Neuronal stem cell (in vitro differentiated cells): ENCODE measurements around the gene PRKAA2.

ENCODE experiments used
- DNase-seq: peaks from one replicate; pipeline ENCODE4 v3.0.0-alpha.2; 2013; ENCODE audit warnings: low spot score
- H2AFZ ChIP-seq: one replicate; pipeline ENCODE4 v1.6.1; 2013; ENCODE audit warnings: mild to moderate bottlenecking, low read length, inconsistent platforms
- H2AK5ac ChIP-seq: 2 replicates; pipeline ENCODE4 v1.6.1; 2013; ENCODE audit warnings: low read depth, mild to moderate bottlenecking, inconsistent platforms, low read length, moderate library complexity, mixed read lengths
- H2BK120ac ChIP-seq: 2 replicates; pipeline ENCODE4 v1.6.1; 2013; ENCODE audit warnings: low read depth, mild to moderate bottlenecking, inconsistent platforms, low read length, moderate library complexity, mixed read lengths
- H2BK12ac ChIP-seq: one replicate; pipeline ENCODE4 v1.6.1; 2013; ENCODE audit warnings: low read length, inconsistent platforms
- H2BK15ac ChIP-seq: 2 replicates; pipeline ENCODE4 v1.6.1; 2013; ENCODE audit warnings: mild to moderate bottlenecking, low read length, inconsistent platforms, mixed read lengths
- H2BK5ac ChIP-seq: one replicate; pipeline ENCODE4 v1.6.1; 2013; ENCODE audit warnings: inconsistent platforms, mild to moderate bottlenecking, low read length, moderate library complexity
- H3K14ac ChIP-seq: one replicate; pipeline ENCODE4 v1.6.1; 2013; ENCODE audit warnings: low read length, inconsistent platforms
- H3K18ac ChIP-seq: 2 replicates; pipeline ENCODE4 v1.6.1; 2013; ENCODE audit warnings: low read length, inconsistent platforms
- H3K23ac ChIP-seq: 2 replicates; pipeline ENCODE4 v1.6.1; 2013; ENCODE audit warnings: low read depth, mild to moderate bottlenecking, mixed read lengths, low read length, inconsistent platforms; ENCODE audit not compliant: poor library complexity
- H3K27ac ChIP-seq: replicated peaks from 3 replicates; pipeline ENCODE4 v1.5.1; 2013; ENCODE audit warnings: low read length, inconsistent platforms
- H3K27me3 ChIP-seq, 3 experiments: 2 replicates each; pipeline ENCODE4 v1.6.1; 2013; ENCODE audit warnings: low read length in 3 of 3, mild to moderate bottlenecking in 2 of 3, inconsistent platforms in 1 of 3, low read depth in 1 of 3, mixed read lengths in 1 of 3, moderate library complexity in 1 of 3; ENCODE audit not compliant: control insufficient read depth in 3 of 3, insufficient read depth in 3 of 3
- H3K36me3 ChIP-seq, 2 donors: replicated peaks in 1 of 2; 2 replicates each; pipeline ENCODE4 v1.6.1; 2013; ENCODE audit warnings: low read length in 2 of 2; ENCODE audit not compliant: control insufficient read depth in 2 of 2, insufficient read depth in 2 of 2
- H3K4ac ChIP-seq: 2 replicates; pipeline ENCODE4 v1.6.1; 2013; ENCODE audit warnings: inconsistent platforms, mild to moderate bottlenecking, low read length, moderate library complexity
- H3K4me1 ChIP-seq, 2 donors: 1 replicate in 1 of 2; 2 replicates in 1 of 2; pipeline ENCODE4 v1.6.1; 2013; ENCODE audit warnings: low read length in 2 of 2, low read depth in 1 of 2; ENCODE audit not compliant: control insufficient read depth in 2 of 2, insufficient read depth in 1 of 2
- H3K4me2 ChIP-seq: one replicate; pipeline ENCODE4 v1.6.1; 2013; ENCODE audit warnings: mild to moderate bottlenecking, low read length, inconsistent platforms; ENCODE audit not compliant: insufficient read depth, poor library complexity, severe bottlenecking
- H3K4me3 ChIP-seq, 2 donors: 2 replicates each; pipeline ENCODE4 v1.5.1; 2013; ENCODE audit warnings: low read length in 2 of 2, mild to moderate bottlenecking in 2 of 2, inconsistent platforms in 1 of 2, moderate library complexity in 1 of 2
- H3K79me1 ChIP-seq: one replicate; pipeline ENCODE4 v1.6.1; 2013; ENCODE audit warnings: low read depth, mild to moderate bottlenecking, inconsistent platforms, low read length, moderate library complexity
- H3K9ac ChIP-seq: one replicate; pipeline ENCODE4 v1.6.1; 2013; ENCODE audit warnings: mild to moderate bottlenecking, low read depth, low read length, inconsistent platforms; ENCODE audit not compliant: poor library complexity
- H3K9me3 ChIP-seq, 2 donors: replicated peaks in 1 of 2; 2 replicates each; pipeline versions ENCODE3 to v1.6.1; 2013; ENCODE audit warnings: low read length in 2 of 2, mild to moderate bottlenecking in 2 of 2, inconsistent platforms in 1 of 2, low read depth in 1 of 2, mixed read lengths in 1 of 2, moderate library complexity in 1 of 2; ENCODE audit not compliant: control insufficient read depth in 2 of 2, insufficient read depth in 1 of 2
- H4K8ac ChIP-seq: one replicate; pipeline ENCODE4 v1.6.1; 2013; ENCODE audit warnings: low read depth, mild to moderate bottlenecking, inconsistent platforms, low read length, moderate library complexity
- H4K91ac ChIP-seq: one replicate; pipeline ENCODE4 v1.6.1; 2013; ENCODE audit warnings: low read length, low read depth, mild to moderate bottlenecking, inconsistent platforms; ENCODE audit not compliant: poor library complexity
- WGBS, 2 donors: extraction: QIAGEN DNeasy Blood & Tissue Kit; methylation state at CpG; one replicate each; pipeline ENCODE4 v1.1.7; 2013; ENCODE audit warnings: missing lambda C conversion rate in 2 of 2, mixed read lengths in 1 of 2; ENCODE audit not compliant: insufficient read length in 2 of 2, insufficient replicate concordance in 1 of 2; ENCODE audit errors: extremely low coverage in 2 of 2; 5-methylcytosine and 5-hydroxymethylcytosine counted together

Gene PRKAA2

GRCh38 chr1:56654126-56654923, 9.2 kb downstream of the PRKAA2 start:
- peaks cover 8 to 18% of the 10 kb centered on the region in 2 donors for H3K9me3 ChIP-seq
- H3K27me3 ChIP-seq, result no peaks in the 10 kb centered on the region
- H3K4me1 ChIP-seq, result no peaks in the 10 kb centered on the region
- no peak overlapping the region for H3K18ac ChIP-seq
- no peak overlapping the region for H2BK15ac ChIP-seq
- DNase-seq, result no peak
- H4K91ac ChIP-seq, result no peak overlapping the region
- H2AK5ac ChIP-seq, result no peak overlapping the region
- H3K23ac ChIP-seq, result no peak overlapping the region
- no peak overlapping the region for H3K4me3 ChIP-seq
- no peak overlapping the region for H3K14ac ChIP-seq
- H2BK5ac ChIP-seq, result no peak overlapping the region
- H3K4ac ChIP-seq, result no peak overlapping the region
- WGBS, 2 donors, result 100% methylated on average over 1 of the region's 1 CpG; no CpG with 5 or more reads in 1 of the 2 donors
- H4K8ac ChIP-seq, result no peak overlapping the region
- H3K27ac ChIP-seq, result no peak overlapping the region
- no peaks in the 10 kb centered on the region for H3K36me3 ChIP-seq
- no peak overlapping the region for H2BK12ac ChIP-seq
- no peak overlapping the region for H2BK120ac ChIP-seq
- H2AFZ ChIP-seq, result no peak overlapping the region
- H3K79me1 ChIP-seq, result no peaks in the 10 kb centered on the region
- no peak overlapping the region for H3K4me2 ChIP-seq
- H3K9ac ChIP-seq, result no peak overlapping the region

- Histone ChIP-seq H3K79me1 (no peaks in the 10 kb centered on the region), H2BK120ac (no peak overlapping the region), H3K36me3 (no peaks in the 10 kb centered on the region), H3K9ac (no peak overlapping the region), H3K18ac (no peak overlapping the region), H3K9me3 (peaks cover 8 to 18% of the 10 kb centered on the region in 2 donors), H4K8ac (no peak overlapping the region), H2BK15ac (no peak overlapping the region), H2BK12ac (no peak overlapping the region), H3K27me3 (no peaks in the 10 kb centered on the region), H2AFZ (no peak overlapping the region), H2AK5ac (no peak overlapping the region), H3K27ac (no peak overlapping the region), H4K91ac (no peak overlapping the region), H3K14ac (no peak overlapping the region), H2BK5ac (no peak overlapping the region), H3K23ac (no peak overlapping the region), H3K4me3 (no peak overlapping the region), H3K4ac (no peak overlapping the region), H3K4me2 (no peak overlapping the region), H3K4me1 (no peaks in the 10 kb centered on the region)
- DNase-seq, result no peak
- WGBS, 2 donors, result no CpG with 5 or more reads among the region's 1 CpG
Observed at GRCh38 chr1:56655991-56656613, 11.0 kb downstream of the PRKAA2 start.

GRCh38 chr1:56658254-56658653, 13.1 kb downstream of the PRKAA2 start:
- Histone ChIP-seq H3K79me1 (no peaks in the 10 kb centered on the region), H3K9me3 (peaks cover 8 to 18% of the 10 kb centered on the region in 2 donors), H2AFZ (no peak overlapping the region), H3K4me3 (no peak overlapping the region), H2AK5ac (no peak overlapping the region), H2BK12ac (no peak overlapping the region), H2BK120ac (no peak overlapping the region), H3K18ac (no peak overlapping the region), H3K14ac (no peak overlapping the region), H4K91ac (no peak overlapping the region), H3K4me1 (no peaks in the 10 kb centered on the region), H3K27ac (no peak overlapping the region), H4K8ac (no peak overlapping the region), H3K4ac (no peak overlapping the region), H2BK5ac (no peak overlapping the region), H3K36me3 (no peaks in the 10 kb centered on the region), H3K27me3 (no peaks in the 10 kb centered on the region), H3K4me2 (no peak overlapping the region), H2BK15ac (no peak overlapping the region), H3K9ac (no peak overlapping the region), H3K23ac (no peak overlapping the region)
- DNase-seq, result no peak
- WGBS, 2 donors, result 100% methylated on average over 1 of the region's 4 CpGs; no CpG with 5 or more reads in 1 of the 2 donors

GRCh38 chr1:56660293-56660692, 15.2 kb downstream of the PRKAA2 start:
- Histone ChIP-seq H2BK5ac (no peak overlapping the region), H2BK120ac (no peak overlapping the region), H3K9ac (no peak overlapping the region), H2BK15ac (no peak overlapping the region), H4K91ac (no peak overlapping the region), H4K8ac (no peak overlapping the region), H2AFZ (no peak overlapping the region), H2AK5ac (no peak overlapping the region), H3K4me2 (no peak overlapping the region), H3K27me3 (no peaks in the 10 kb centered on the region), H3K4me1 (no peaks in the 10 kb centered on the region), H3K23ac (no peak overlapping the region), H3K18ac (no peak overlapping the region), H3K27ac (no peak overlapping the region), H3K4me3 (no peak overlapping the region), H3K9me3 (peaks cover 8 to 18% of the 10 kb centered on the region in 2 donors), H3K79me1 (no peaks in the 10 kb centered on the region), H3K14ac (no peak overlapping the region), H2BK12ac (no peak overlapping the region), H3K4ac (no peak overlapping the region), H3K36me3 (no peaks in the 10 kb centered on the region)
- WGBS, 2 donors, result no CpG with 5 or more reads among the region's 1 CpG
- no peak for DNase-seq
